WI38 (cell line): ENCODE measurements around the gene SPARC.

Source experiments
- H3K4me3 ChIP-seq: 2 replicates; pipeline ENCODE4 v1.5.1; 2011; ENCODE audit warnings: low read depth, mild to moderate bottlenecking, control low read depth, low read length
- CTCF ChIP-seq: IDR thresholded peaks from 2 replicates; pipeline ENCODE4 v1.5.1; 2012; ENCODE audit warnings: low read depth, mild to moderate bottlenecking, control low read depth, low read length

SPARC gene

GRCh38 chr5:151657114-151657513, 29.6 kb downstream of the SPARC start:
- no peak overlapping the region for H3K4me3 ChIP-seq
- no peak for TF ChIP-seq CTCF

GRCh38 chr5:151656311-151656710, 30.4 kb downstream of the SPARC start:
- TF ChIP-seq CTCF, result no peak
- no peak overlapping the region for H3K4me3 ChIP-seq

- TF ChIP-seq CTCF, result peak; percentile 95
- H3K4me3 ChIP-seq, result no peak overlapping the region
These were observed 34.6 kb downstream of the SPARC start for GRCh38 chr5:151651997-151652645.

- no peak for TF ChIP-seq CTCF
- H3K4me3 ChIP-seq, result no peak overlapping the region
These were observed 37.7 kb downstream of the SPARC start for GRCh38 chr5:151648988-151649387.

GRCh38 chr5:151648089-151648488, 38.6 kb downstream of the SPARC start:
- no peak for TF ChIP-seq CTCF
- H3K4me3 ChIP-seq, result no peak overlapping the region

- TF ChIP-seq CTCF, result no peak
- H3K4me3 ChIP-seq, result no peak overlapping the region
These were observed 39.3 kb downstream of the SPARC start for GRCh38 chr5:151647320-151647861.

- TF ChIP-seq CTCF, result no peak
- H3K4me3 ChIP-seq, result no peak overlapping the region
These were observed 40.4 kb downstream of the SPARC start for GRCh38 chr5:151646334-151646733.
